Neural progenitor cell (in vitro differentiated cells): ENCODE results near the gene LIMK1.

ENCODE experiments used
- CTCF ChIP-seq: fragments of 200-600 bp; sonication (generic); IDR thresholded peaks from 2 replicates; pipeline ENCODE4 v1.5.1; 2017; ENCODE audit warnings: antibody characterized with exemption, mild to moderate bottlenecking
- EZH2 ChIP-seq: fragments of 200-600 bp; sonication (generic); IDR thresholded peaks from 2 replicates; pipeline ENCODE4 v1.6.1; 2017; ENCODE audit warnings: antibody characterized with exemption, mild to moderate bottlenecking, moderate library complexity

- TF ChIP-seq EZH2 = no peak
- no peak for TF ChIP-seq CTCF
These were observed 36.2 kb downstream of the LIMK1 start for GRCh38 chr7:74119831-74120230.
